ENCODE measurements around the gene KCNQ5. TPM values are rescaled to one million over a fixed set of nuclear protein-coding genes. Genes with fewer than 3 reads are reported as not detected.

Gene KCNQ5
- total RNA-seq, 1 donor from 2014 or later: 1.7 TPM

DNA sequence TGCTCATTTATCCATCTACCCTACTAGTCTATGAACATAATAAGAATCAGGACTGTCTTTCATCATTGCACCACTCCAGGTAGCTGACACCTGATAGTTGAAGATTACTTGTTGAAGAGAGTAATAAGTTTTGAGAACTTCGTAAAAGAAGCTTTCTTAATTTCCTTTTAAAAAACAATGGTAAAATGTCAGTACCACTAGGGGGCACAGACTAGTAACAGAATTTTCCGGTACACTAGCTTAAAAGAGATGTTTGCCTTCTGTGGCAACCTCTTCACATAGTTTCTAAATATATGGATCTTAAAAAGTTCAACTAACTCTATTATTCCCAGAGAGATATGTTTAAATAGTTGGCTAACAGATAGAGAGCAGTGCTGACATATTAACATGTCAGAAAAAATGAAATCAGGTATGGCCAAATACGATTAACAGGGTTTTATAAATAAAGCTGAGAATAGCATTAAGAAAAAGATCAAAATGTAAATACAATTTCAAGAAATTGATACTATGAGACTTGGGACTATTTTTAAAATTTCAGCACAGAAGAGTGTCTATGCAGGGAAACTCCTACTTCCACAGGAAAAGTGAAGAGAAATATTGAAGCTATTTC, 5.4 kb upstream of the KCNQ5 start:
- H3K4me3 ChIP-seq (ENCODE audit: low read depth, low read length): no peak overlapping the region
- TF ChIP-seq, protein P1, sequence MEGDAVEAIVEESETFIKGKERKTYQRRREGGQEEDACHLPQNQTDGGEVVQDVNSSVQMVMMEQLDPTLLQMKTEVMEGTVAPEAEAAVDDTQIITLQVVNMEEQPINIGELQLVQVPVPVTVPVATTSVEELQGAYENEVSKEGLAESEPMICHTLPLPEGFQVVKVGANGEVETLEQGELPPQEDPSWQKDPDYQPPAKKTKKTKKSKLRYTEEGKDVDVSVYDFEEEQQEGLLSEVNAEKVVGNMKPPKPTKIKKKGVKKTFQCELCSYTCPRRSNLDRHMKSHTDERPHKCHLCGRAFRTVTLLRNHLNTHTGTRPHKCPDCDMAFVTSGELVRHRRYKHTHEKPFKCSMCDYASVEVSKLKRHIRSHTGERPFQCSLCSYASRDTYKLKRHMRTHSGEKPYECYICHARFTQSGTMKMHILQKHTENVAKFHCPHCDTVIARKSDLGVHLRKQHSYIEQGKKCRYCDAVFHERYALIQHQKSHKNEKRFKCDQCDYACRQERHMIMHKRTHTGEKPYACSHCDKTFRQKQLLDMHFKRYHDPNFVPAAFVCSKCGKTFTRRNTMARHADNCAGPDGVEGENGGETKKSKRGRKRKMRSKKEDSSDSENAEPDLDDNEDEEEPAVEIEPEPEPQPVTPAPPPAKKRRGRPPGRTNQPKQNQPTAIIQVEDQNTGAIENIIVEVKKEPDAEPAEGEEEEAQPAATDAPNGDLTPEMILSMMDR (conservative IDR thresholded peaks at IDR 0.05; ENCODE audit: low read depth, low read length): peak; percentile 67
- no peak for DNase-seq (ENCODE audit: low read depth)

DNA sequence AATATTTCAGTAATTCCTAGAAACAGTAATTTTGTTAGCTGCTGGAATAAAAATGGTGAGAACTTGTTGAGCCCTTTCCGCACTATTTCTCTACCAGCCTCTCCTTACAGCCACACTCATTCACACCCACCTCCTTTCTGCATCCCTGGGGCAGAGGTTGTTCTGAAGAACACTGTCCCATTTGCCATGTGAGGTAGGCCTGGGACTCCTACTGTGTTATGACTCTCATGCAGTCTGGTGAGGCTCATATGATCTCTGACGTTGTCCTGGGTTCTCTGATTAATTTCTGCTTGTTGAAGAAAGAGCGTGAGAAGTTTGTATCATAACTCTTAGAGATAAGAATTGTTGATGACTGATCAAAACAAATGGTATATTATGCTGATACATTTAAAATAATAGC, 4.1 kb upstream of the KCNQ5 start:
- no peak overlapping the region for H3K4me3 ChIP-seq (ENCODE audit: low read depth, low read length)
- DNase-seq (ENCODE audit: low read depth): no peak
- TF ChIP-seq, protein P1 (conservative IDR thresholded peaks at IDR 0.05; ENCODE audit: low read depth, low read length): no peak

DNA sequence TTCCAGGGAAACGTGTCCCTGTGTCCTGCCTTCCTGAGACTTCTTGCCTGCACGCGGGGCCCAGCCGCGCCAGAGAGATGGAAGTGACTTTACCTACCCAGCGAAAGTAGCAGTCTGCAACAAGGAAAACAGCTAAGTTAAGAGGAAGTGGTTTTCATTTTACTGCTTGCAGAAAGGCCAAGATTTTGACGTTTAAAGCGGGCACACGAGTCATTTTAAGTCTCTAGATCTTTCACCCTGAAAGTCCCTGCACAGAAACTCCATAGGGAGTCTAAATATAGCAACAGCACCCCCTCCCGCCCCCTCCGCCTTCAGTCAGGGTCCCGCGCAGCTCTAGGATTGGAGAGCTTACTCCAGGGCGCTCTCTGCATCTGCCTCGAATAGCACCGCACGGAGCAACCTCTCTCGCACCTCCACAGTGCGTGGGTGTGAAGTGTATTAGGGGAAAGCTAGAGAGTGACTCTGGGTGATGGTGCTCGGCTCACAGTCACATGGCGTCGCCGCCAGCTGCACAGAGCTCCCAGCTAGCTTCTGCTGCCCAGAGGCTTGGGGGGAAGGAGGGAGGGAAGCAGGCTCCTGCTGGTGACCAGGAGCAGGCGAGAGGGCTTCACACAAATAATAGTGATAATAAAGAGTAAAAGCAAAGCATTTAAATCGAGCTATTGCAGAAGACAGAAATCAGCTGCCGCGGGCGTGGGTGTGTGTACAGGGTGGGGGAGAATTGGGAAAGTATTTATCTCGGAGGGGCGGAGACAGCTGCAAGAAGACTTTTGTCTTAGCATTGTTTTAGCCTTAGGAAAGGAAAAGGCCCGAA, 1.8 kb upstream of the KCNQ5 start:
- TF ChIP-seq, protein P1 (conservative IDR thresholded peaks at IDR 0.05; ENCODE audit: low read depth, low read length): no peak
- no peak for DNase-seq (ENCODE audit: low read depth)
- H3K4me3 ChIP-seq (ENCODE audit: low read depth, low read length): peak overlapping the region; percentile 63

DNA sequence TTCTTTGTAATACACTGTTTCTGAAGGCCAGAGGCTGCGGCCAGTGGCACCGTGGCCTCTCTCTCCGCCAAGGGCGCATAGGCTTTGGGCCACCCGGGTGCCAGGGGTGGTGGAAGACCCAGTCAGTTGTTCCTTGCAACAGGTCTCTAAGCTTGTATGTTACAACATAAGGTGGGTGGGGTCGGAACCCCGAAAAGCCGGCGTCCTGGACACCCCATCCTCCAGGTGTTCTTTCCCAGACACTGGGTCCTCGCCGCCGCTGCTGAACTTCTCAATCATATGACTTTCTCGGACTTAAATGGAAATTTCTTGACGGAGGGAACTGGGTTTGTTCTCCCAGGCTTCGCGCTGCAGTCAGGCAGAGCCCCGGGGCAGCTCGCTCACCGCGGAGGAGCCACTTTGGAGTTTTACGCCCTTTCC, 983 bp upstream of the KCNQ5 start:
- peak overlapping the region; percentile 63 for H3K4me3 ChIP-seq (ENCODE audit: low read depth, low read length)
- no peak for DNase-seq (ENCODE audit: low read depth)
- TF ChIP-seq, protein P1 (conservative IDR thresholded peaks at IDR 0.05; ENCODE audit: low read depth, low read length): no peak

DNA sequence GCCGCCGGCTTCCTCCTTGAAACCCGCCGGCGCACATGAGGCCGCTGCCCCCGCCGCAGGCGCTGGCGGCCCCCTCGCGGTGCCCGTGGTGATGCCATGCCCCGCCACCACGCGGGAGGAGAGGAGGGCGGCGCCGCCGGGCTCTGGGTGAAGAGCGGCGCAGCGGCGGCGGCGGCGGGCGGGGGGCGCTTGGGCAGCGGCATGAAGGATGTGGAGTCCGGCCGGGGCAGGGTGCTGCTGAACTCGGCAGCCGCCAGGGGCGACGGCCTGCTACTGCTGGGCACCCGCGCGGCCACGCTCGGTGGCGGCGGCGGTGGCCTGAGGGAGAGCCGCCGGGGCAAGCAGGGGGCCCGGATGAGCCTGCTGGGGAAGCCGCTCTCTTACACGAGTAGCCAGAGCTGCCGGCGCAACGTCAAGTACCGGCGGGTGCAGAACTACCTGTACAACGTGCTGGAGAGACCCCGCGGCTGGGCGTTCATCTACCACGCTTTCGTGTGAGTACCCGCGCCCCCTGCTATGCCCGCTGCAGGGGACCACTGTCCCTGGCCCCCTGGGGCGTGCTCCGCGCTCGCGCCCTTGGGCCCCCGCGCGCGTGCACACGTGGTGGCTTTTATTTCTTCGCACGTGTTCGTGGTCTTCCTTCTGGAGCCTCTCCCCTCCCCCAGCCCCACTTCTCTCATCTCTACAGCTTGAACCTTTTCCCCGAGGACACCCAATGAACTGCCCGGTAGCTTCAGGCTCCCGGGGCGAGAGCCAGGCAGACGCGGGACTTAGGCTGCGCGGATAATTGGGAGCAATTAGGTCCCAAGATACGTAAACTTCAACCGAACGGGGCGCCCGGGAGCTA, 453 bp downstream of the KCNQ5 start:
- TF ChIP-seq, protein P1 (conservative IDR thresholded peaks at IDR 0.05; ENCODE audit: low read depth, low read length): peak; percentile 10
- H3K4me3 ChIP-seq (ENCODE audit: low read depth, low read length): peak overlapping the region; percentile 63
- no peak for DNase-seq (ENCODE audit: low read depth)

DNA sequence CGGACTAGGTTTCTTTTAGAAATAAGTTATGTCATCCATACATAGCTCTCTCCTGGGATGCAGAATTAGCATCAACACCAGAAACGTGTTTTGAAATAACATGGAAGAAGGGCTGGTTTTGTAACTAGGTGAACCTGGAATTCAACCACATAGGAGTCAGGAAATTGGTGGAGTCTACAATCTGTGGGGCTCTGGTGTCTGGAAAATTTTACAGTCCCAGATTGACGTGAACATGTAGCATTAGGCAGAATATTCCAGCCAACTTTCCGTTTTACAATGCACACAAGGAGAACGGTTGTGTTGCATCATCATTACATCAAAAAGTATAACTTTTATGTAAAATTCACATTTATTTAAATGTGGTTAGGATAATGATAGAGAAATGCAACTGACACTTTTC, 1.9 kb downstream of the KCNQ5 start:
- H3K4me3 ChIP-seq (ENCODE audit: low read depth, low read length): no peak overlapping the region
- no peak for DNase-seq (ENCODE audit: low read depth)
- TF ChIP-seq, protein P1 (conservative IDR thresholded peaks at IDR 0.05; ENCODE audit: low read depth, low read length): no peak

All from epithelial cell of proximal tubule (primary cell).